ENCODE data around the gene HADHA.

HADHA gene

DNA sequence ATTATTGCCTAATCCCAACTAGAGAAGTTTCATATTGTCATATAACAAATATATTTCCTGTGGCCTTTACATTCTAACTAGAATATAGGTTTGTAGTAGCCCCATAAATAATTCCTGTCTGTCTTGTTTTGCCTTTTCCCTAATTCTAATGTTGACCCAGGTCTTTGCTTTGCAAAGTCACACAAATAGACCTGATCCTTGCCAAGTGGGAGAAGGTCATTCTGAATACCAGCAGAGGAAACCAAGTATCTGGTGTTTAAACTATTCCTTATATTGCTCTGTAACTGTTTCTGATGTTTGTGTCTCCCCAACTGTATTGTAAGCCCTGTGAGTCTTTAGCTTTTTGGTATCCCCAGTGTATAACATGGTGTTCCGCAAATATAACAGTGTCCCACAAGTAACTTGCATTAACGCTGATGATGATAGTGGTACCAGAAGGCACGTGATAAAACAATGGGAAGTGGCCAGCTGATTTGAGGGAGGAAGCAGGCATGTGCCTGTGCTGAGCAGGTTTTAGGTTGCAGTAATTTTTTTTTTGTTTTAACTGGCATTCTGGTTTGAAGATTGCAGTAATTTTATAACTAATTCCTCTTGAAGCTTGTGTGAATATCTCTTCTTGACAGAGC, 11.4 kb upstream of the HADHA start:
- no peaks in the 10 kb centered on the region for H3K79me1 ChIP-seq (ENCODE audit: low read depth, low read length)
- H3K18ac ChIP-seq (ENCODE audit: low read length), result no peak overlapping the region
- no peak overlapping the region for H3K9ac ChIP-seq (ENCODE audit: low read depth, low read length, poor library complexity)
- no peak overlapping the region for H2BK12ac ChIP-seq (ENCODE audit: low read length)
- no peaks in the 10 kb centered on the region for H3K9me3 ChIP-seq (replicated peaks in 1 of 2; ENCODE audit: control insufficient read depth in 2 of 2, insufficient read depth in 1 of 2, low read depth in 1 of 2, low read length in 2 of 2)
- H3K14ac ChIP-seq (ENCODE audit: low read length), result no peak overlapping the region
- WGBS, 2 donors (ENCODE audit: extremely low coverage in 2 of 2, insufficient read length in 2 of 2, insufficient replicate concordance in 1 of 2), result no CpG with 5 or more reads among the region's 3 CpGs
- H3K27ac ChIP-seq (replicated peaks; ENCODE audit: low read length), result no peak overlapping the region
- H2AFZ ChIP-seq (ENCODE audit: low read length), result no peak overlapping the region
- no peaks in the 10 kb centered on the region for H3K27me3 ChIP-seq (ENCODE audit: control insufficient read depth in 3 of 3, insufficient read depth in 3 of 3, low read depth in 1 of 3, low read length in 3 of 3)
- peaks cover 0 to 49% of the 10 kb centered on the region in 2 donors for H3K36me3 ChIP-seq (replicated peaks in 1 of 2; ENCODE audit: control insufficient read depth in 2 of 2, insufficient read depth in 2 of 2, low read length in 2 of 2)
- H3K4me3 ChIP-seq (ENCODE audit: low read length in 2 of 2), result no peak overlapping the region
- no peak overlapping the region for H3K4me2 ChIP-seq (ENCODE audit: insufficient read depth, low read length, poor library complexity, severe bottlenecking)
- H4K8ac ChIP-seq (ENCODE audit: low read depth, low read length), result no peak overlapping the region
- H3K4ac ChIP-seq (ENCODE audit: low read length), result no peak overlapping the region
- no peak overlapping the region for H2AK5ac ChIP-seq (ENCODE audit: low read depth, low read length)
- H2BK120ac ChIP-seq (ENCODE audit: low read depth, low read length), result no peak overlapping the region
- H4K91ac ChIP-seq (ENCODE audit: low read depth, low read length, poor library complexity), result no peak overlapping the region
- H3K4me1 ChIP-seq (ENCODE audit: control insufficient read depth in 2 of 2, insufficient read depth in 1 of 2, low read depth in 1 of 2, low read length in 2 of 2), result no peaks in the 10 kb centered on the region
- H3K23ac ChIP-seq (ENCODE audit: low read depth, low read length, poor library complexity), result no peak overlapping the region
- no peak for DNase-seq (ENCODE audit: low spot score)
- no peak overlapping the region for H2BK5ac ChIP-seq (ENCODE audit: low read length)
- H2BK15ac ChIP-seq (ENCODE audit: low read length), result no peak overlapping the region

DNA sequence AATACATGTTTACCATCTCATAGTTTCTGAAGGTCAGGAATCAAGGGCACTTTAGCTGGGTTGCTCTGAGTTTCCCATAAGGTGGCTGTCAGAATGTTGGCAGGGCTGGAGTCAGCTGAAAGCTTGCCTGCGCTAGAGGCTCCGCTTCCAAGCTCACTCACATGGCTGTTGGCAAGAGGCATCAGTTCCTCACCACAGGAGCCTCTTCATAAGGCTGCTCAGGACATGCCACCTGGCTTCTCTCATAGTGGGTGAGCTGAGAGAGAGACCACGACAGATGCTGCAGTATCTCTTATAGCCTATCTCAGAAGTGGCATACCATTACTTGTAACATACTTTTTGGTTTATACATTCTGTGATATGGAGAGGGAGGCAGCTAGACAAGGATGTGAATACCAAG, 7.5 kb upstream of the HADHA start:
- H3K4me1 ChIP-seq (ENCODE audit: control insufficient read depth in 2 of 2, insufficient read depth in 1 of 2, low read depth in 1 of 2, low read length in 2 of 2), result no peaks in the 10 kb centered on the region
- H3K27me3 ChIP-seq (ENCODE audit: control insufficient read depth in 3 of 3, insufficient read depth in 3 of 3, low read depth in 1 of 3, low read length in 3 of 3), result no peaks in the 10 kb centered on the region
- H3K4ac ChIP-seq (ENCODE audit: low read length), result no peak overlapping the region
- no peak overlapping the region for H2BK120ac ChIP-seq (ENCODE audit: low read depth, low read length)
- H2AFZ ChIP-seq (ENCODE audit: low read length), result no peak overlapping the region
- no peak overlapping the region for H3K27ac ChIP-seq (replicated peaks; ENCODE audit: low read length)
- H3K4me2 ChIP-seq (ENCODE audit: insufficient read depth, low read length, poor library complexity, severe bottlenecking), result no peak overlapping the region
- H3K9me3 ChIP-seq (replicated peaks in 1 of 2; ENCODE audit: control insufficient read depth in 2 of 2, insufficient read depth in 1 of 2, low read depth in 1 of 2, low read length in 2 of 2), result no peaks in the 10 kb centered on the region
- H3K79me1 ChIP-seq (ENCODE audit: low read depth, low read length), result peaks cover 2% of the 10 kb centered on the region
- no peak overlapping the region for H2BK5ac ChIP-seq (ENCODE audit: low read length)
- H3K23ac ChIP-seq (ENCODE audit: low read depth, low read length, poor library complexity), result no peak overlapping the region
- no peak overlapping the region for H2AK5ac ChIP-seq (ENCODE audit: low read depth, low read length)
- no peak overlapping the region for H3K14ac ChIP-seq (ENCODE audit: low read length)
- H2BK15ac ChIP-seq (ENCODE audit: low read length), result no peak overlapping the region
- no peak for DNase-seq (ENCODE audit: low spot score)
- H3K36me3 ChIP-seq (replicated peaks in 1 of 2; ENCODE audit: control insufficient read depth in 2 of 2, insufficient read depth in 2 of 2, low read length in 2 of 2), result peaks cover 0 to 20% of the 10 kb centered on the region in 2 donors
- no peak overlapping the region for H3K9ac ChIP-seq (ENCODE audit: low read depth, low read length, poor library complexity)
- H2BK12ac ChIP-seq (ENCODE audit: low read length), result no peak overlapping the region
- H4K91ac ChIP-seq (ENCODE audit: low read depth, low read length, poor library complexity), result no peak overlapping the region
- H3K4me3 ChIP-seq (ENCODE audit: low read length in 2 of 2), result no peak overlapping the region
- no peak overlapping the region for H3K18ac ChIP-seq (ENCODE audit: low read length)
- WGBS, 2 donors (ENCODE audit: extremely low coverage in 2 of 2, insufficient read length in 2 of 2, insufficient replicate concordance in 1 of 2), result no CpG with 5 or more reads among the region's 3 CpGs
- no peak overlapping the region for H4K8ac ChIP-seq (ENCODE audit: low read depth, low read length)

GRCh38 chr2:26249625-26250024, 5.2 kb upstream of the HADHA start:
- Histone ChIP-seq H3K4ac (ENCODE audit: low read length) (no peak overlapping the region), H3K14ac (ENCODE audit: low read length) (no peak overlapping the region), H4K8ac (ENCODE audit: low read depth, low read length) (no peak overlapping the region), H3K23ac (ENCODE audit: low read depth, low read length, poor library complexity) (no peak overlapping the region), H3K9me3 (replicated peaks in 1 of 2; ENCODE audit: control insufficient read depth in 2 of 2, insufficient read depth in 1 of 2, low read depth in 1 of 2, low read length in 2 of 2) (no peaks in the 10 kb centered on the region), H2BK120ac (ENCODE audit: low read depth, low read length) (no peak overlapping the region), H2BK15ac (ENCODE audit: low read length) (no peak overlapping the region), H3K79me1 (ENCODE audit: low read depth, low read length) (peaks cover 8% of the 10 kb centered on the region), H2AFZ (ENCODE audit: low read length) (no peak overlapping the region), H3K36me3 (replicated peaks in 1 of 2; ENCODE audit: control insufficient read depth in 2 of 2, insufficient read depth in 2 of 2, low read length in 2 of 2) (peaks cover 0 to 5% of the 10 kb centered on the region in 2 donors), H3K4me3 (ENCODE audit: low read length in 2 of 2) (no peak overlapping the region), H2BK5ac (ENCODE audit: low read length) (no peak overlapping the region), H4K91ac (ENCODE audit: low read depth, low read length, poor library complexity) (no peak overlapping the region), H2AK5ac (ENCODE audit: low read depth, low read length) (no peak overlapping the region), H3K18ac (ENCODE audit: low read length) (no peak overlapping the region), H2BK12ac (ENCODE audit: low read length) (no peak overlapping the region), H3K9ac (ENCODE audit: low read depth, low read length, poor library complexity) (no peak overlapping the region), H3K4me2 (ENCODE audit: insufficient read depth, low read length, poor library complexity, severe bottlenecking) (no peak overlapping the region), H3K27me3 (ENCODE audit: control insufficient read depth in 3 of 3, insufficient read depth in 3 of 3, low read depth in 1 of 3, low read length in 3 of 3) (peaks cover 0 to 2% (median 0%) of the 10 kb centered on the region in 3 experiments), H3K4me1 (ENCODE audit: control insufficient read depth in 2 of 2, insufficient read depth in 1 of 2, low read depth in 1 of 2, low read length in 2 of 2) (peaks cover 0 to 3% of the 10 kb centered on the region in 2 donors), H3K27ac (replicated peaks; ENCODE audit: low read length) (no peak overlapping the region)
- WGBS, 2 donors (ENCODE audit: extremely low coverage in 2 of 2, insufficient read length in 2 of 2, insufficient replicate concordance in 1 of 2), result no CpG with 5 or more reads among the region's 2 CpGs
- no peak for DNase-seq (ENCODE audit: low spot score)

DNA sequence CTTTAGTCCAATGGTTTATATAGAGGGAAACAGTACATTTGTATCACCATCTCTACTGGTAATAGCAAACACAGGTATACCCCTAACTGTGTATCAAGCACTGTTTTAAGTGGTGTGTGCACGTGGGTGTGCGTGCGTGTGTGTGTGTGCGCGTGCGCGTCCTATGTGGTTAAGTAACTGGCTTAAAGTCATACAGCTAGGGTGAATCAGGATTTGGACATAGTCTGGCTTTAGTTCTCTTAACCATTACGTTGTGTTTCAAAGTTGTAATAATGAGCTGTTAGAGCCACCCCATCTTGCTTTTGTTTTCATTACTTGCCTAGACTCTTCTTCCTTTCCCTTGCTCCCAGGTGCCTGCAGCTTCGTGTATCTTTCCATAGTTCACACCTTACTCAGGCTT, 2.4 kb upstream of the HADHA start:
- Histone ChIP-seq H3K18ac (ENCODE audit: low read length) (no peak overlapping the region), H3K9ac (ENCODE audit: low read depth, low read length, poor library complexity) (no peak overlapping the region), H3K4me1 (ENCODE audit: control insufficient read depth in 2 of 2, insufficient read depth in 1 of 2, low read depth in 1 of 2, low read length in 2 of 2) (peaks cover 0 to 5% of the 10 kb centered on the region in 2 donors), H3K27me3 (ENCODE audit: control insufficient read depth in 3 of 3, insufficient read depth in 3 of 3, low read depth in 1 of 3, low read length in 3 of 3) (peaks cover 0 to 2% (median 0%) of the 10 kb centered on the region in 3 experiments), H4K8ac (ENCODE audit: low read depth, low read length) (no peak overlapping the region), H3K4me3 (ENCODE audit: low read length in 2 of 2) (no peak overlapping the region), H2BK12ac (ENCODE audit: low read length) (no peak overlapping the region), H2AFZ (ENCODE audit: low read length) (no peak overlapping the region), H3K79me1 (ENCODE audit: low read depth, low read length) (peaks cover 11% of the 10 kb centered on the region), H2BK5ac (ENCODE audit: low read length) (no peak overlapping the region), H3K4ac (ENCODE audit: low read length) (no peak overlapping the region), H2AK5ac (ENCODE audit: low read depth, low read length) (no peak overlapping the region), H3K9me3 (replicated peaks in 1 of 2; ENCODE audit: control insufficient read depth in 2 of 2, insufficient read depth in 1 of 2, low read depth in 1 of 2, low read length in 2 of 2) (no peaks in the 10 kb centered on the region), H4K91ac (ENCODE audit: low read depth, low read length, poor library complexity) (no peak overlapping the region), H3K36me3 (replicated peaks in 1 of 2; ENCODE audit: control insufficient read depth in 2 of 2, insufficient read depth in 2 of 2, low read length in 2 of 2) (no peaks in the 10 kb centered on the region), H2BK15ac (ENCODE audit: low read length) (no peak overlapping the region), H3K27ac (replicated peaks; ENCODE audit: low read length) (no peak overlapping the region), H3K23ac (ENCODE audit: low read depth, low read length, poor library complexity) (no peak overlapping the region), H3K14ac (ENCODE audit: low read length) (no peak overlapping the region), H2BK120ac (ENCODE audit: low read depth, low read length) (no peak overlapping the region), H3K4me2 (ENCODE audit: insufficient read depth, low read length, poor library complexity, severe bottlenecking) (no peak overlapping the region)
- no peak for DNase-seq (ENCODE audit: low spot score)
- WGBS, 2 donors (ENCODE audit: extremely low coverage in 2 of 2, insufficient read length in 2 of 2, insufficient replicate concordance in 1 of 2), result no CpG with 5 or more reads among the region's 9 CpGs
